Measurements from ENCODE around the gene CCDC136.
A peak's percentile ranks its signal among the peaks of the same experiment; 100 is the strongest.

Gene CCDC136

DNA sequence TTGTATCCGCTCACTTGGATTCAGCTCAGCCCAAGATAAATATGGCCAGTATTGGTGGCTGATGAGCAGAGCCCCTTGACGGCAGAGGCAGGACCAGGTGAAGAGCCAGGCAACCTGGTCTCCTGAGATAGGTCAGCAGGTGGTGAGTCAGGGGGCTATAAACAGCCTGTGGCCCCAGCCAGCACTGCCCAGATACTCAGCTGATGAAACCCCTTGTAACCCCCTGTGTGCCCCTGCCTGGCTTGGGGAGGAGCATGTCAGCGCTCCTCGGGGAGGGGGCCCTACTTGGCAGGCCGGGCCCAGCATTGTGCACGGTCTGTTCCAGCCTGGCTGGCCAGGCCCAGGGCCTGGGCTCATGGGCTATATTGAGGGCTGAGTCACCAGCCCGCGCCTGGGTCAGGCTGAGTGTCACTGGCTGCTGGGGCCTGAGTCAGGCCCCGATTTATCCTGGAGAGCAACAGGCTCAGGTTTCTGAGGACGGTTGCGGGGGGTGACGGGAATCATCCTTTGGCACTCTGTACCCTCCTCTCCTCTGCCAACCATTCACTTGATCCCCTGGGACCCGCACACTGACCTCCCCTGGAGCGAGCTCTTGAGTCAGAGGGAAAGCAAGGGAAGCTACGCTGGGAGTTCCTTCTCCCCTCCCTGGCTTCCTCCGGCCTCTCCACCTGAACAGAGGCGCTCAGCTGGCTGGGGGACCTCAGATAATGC, 35.6 kb downstream of the CCDC136 start:
- Histone ChIP-seq H3K27me3 (ENCODE audit: insufficient read depth, poor library complexity, severe bottlenecking) (peaks cover 13% of the 10 kb centered on the region), H3K4me3 (replicated peaks; ENCODE audit: insufficient read depth, low read length) (no peak overlapping the region), H3K27ac (replicated peaks) (no peak overlapping the region)
- no peak for DNase-seq (ENCODE audit: low read depth in 1 of 2, low spot score in 1 of 2)
- TF ChIP-seq, protein P1, sequence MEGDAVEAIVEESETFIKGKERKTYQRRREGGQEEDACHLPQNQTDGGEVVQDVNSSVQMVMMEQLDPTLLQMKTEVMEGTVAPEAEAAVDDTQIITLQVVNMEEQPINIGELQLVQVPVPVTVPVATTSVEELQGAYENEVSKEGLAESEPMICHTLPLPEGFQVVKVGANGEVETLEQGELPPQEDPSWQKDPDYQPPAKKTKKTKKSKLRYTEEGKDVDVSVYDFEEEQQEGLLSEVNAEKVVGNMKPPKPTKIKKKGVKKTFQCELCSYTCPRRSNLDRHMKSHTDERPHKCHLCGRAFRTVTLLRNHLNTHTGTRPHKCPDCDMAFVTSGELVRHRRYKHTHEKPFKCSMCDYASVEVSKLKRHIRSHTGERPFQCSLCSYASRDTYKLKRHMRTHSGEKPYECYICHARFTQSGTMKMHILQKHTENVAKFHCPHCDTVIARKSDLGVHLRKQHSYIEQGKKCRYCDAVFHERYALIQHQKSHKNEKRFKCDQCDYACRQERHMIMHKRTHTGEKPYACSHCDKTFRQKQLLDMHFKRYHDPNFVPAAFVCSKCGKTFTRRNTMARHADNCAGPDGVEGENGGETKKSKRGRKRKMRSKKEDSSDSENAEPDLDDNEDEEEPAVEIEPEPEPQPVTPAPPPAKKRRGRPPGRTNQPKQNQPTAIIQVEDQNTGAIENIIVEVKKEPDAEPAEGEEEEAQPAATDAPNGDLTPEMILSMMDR (IDR thresholded peaks at IDR 0.05; ENCODE audit: insufficient read depth, low read length) = no peak
- no peak for TF ChIP-seq POLR2AphosphoS5 (IDR thresholded peaks at IDR 0.05; ENCODE audit: low read depth)
- no peak for TF ChIP-seq GABPA (IDR thresholded peaks at IDR 0.05; ENCODE audit: low read depth)
- TF ChIP-seq SPI1 (IDR thresholded peaks at IDR 0.05; ENCODE audit: borderline replicate concordance, low read depth) = no peak
- no peak for TF ChIP-seq REST (IDR thresholded peaks at IDR 0.05; ENCODE audit: insufficient replicate concordance, low read depth)

- H3K4me3 ChIP-seq (replicated peaks; ENCODE audit: insufficient read depth, low read length) = no peak overlapping the region
- DNase-seq (ENCODE audit: low read depth in 1 of 2, low spot score in 1 of 2) = no peak
- H3K27ac ChIP-seq (replicated peaks) = no peak overlapping the region
- no peak for TF ChIP-seq REST (IDR thresholded peaks at IDR 0.05; ENCODE audit: insufficient replicate concordance, low read depth)
- TF ChIP-seq POLR2AphosphoS5 (IDR thresholded peaks at IDR 0.05; ENCODE audit: low read depth) = no peak
- TF ChIP-seq SPI1 (IDR thresholded peaks at IDR 0.05; ENCODE audit: borderline replicate concordance, low read depth) = no peak
- no peak for TF ChIP-seq GABPA (IDR thresholded peaks at IDR 0.05; ENCODE audit: low read depth)
- TF ChIP-seq, protein P1 (IDR thresholded peaks at IDR 0.05; ENCODE audit: insufficient read depth, low read length) = no peak
- peaks cover 13% of the 10 kb centered on the region for H3K27me3 ChIP-seq (ENCODE audit: insufficient read depth, poor library complexity, severe bottlenecking)
Measured at GRCh38 chr7:128827971-128828711, 36.4 kb downstream of the CCDC136 start.

DNA sequence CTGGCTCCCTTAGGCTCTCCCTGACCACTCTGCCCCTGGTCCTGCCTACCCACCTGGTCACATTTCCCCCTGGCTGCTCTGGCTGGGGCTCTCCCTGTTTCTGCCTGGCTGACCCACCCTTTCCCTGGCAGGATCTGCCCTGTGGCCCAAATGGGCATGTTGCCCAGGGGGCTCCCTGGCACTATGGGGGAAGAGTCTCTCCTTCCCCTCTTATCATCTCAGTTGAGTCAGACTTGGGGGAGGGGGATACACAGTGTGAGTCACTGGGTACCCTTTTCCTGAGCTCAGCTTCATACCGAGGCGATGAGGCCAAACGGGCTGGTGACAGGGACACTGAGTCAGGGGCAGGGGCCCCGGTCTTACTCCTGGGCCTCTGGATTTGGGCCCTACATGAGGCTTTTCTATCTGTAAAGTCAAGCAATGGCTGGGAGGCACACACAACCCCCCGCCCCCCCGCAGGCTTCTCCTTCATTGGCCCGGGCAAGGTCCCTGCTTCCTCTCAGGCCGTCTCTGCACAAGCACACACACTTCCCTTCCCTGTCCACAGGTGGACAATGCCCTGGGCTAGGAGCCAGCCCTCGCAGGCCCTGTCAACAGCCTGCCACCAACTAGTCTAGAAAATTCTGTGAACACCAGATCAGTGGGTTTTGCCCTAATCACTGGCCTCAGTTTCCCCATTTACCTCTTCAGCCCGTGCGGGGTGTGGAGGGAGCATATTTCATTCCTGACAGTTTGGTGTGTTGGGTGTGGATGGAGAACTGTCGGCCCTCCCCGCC, 37.8 kb downstream of the CCDC136 start:
- TF ChIP-seq GABPA (IDR thresholded peaks at IDR 0.05; ENCODE audit: low read depth) (no peak), POLR2AphosphoS5 (IDR thresholded peaks at IDR 0.05; ENCODE audit: low read depth) (no peak), REST (IDR thresholded peaks at IDR 0.05; ENCODE audit: insufficient replicate concordance, low read depth) (no peak), SPI1 (IDR thresholded peaks at IDR 0.05; ENCODE audit: borderline replicate concordance, low read depth) (peak; percentile 16; the same call in 1 of the 2 replicates)
- TF ChIP-seq, protein P1 (IDR thresholded peaks at IDR 0.05; ENCODE audit: insufficient read depth, low read length) = no peak
- Histone ChIP-seq H3K27ac (replicated peaks) (no peak overlapping the region), H3K4me3 (replicated peaks; ENCODE audit: insufficient read depth, low read length) (no peak overlapping the region), H3K27me3 (ENCODE audit: insufficient read depth, poor library complexity, severe bottlenecking) (peaks cover 13% of the 10 kb centered on the region)
- peak in 1 of 2 experiments; percentile 19 for DNase-seq (ENCODE audit: low read depth in 1 of 2, low spot score in 1 of 2)

Measured in HL-60 (cell line).